Thyroid gland (tissue), 4 donors: Measurements from ENCODE around the gene CHODL.

ENCODE experiments used
- POLR2A ChIP-seq, 2 donors: fragments of 450-650 bp; IDR thresholded peaks; one replicate each; pipeline ENCODE4 v1.6.1; 2017; ENCODE audit warnings: antibody characterized with exemption in 2 of 2, mild to moderate bottlenecking in 2 of 2, moderate library complexity in 1 of 2
- TF ChIP-seq, protein P1 (sequence below), 6 experiments: fragments of 200-600 bp in 3 of 6; fragments of 450-650 bp in 3 of 6; sonication (generic) in 3 of 6; IDR thresholded peaks; one replicate each; pipeline ENCODE4 v1.5.1; 2016 to 2019; ENCODE audit warnings: antibody characterized with exemption in 6 of 6, mild to moderate bottlenecking in 2 of 6, inconsistent platforms in 1 of 6, moderate library complexity in 1 of 6

DNA sequence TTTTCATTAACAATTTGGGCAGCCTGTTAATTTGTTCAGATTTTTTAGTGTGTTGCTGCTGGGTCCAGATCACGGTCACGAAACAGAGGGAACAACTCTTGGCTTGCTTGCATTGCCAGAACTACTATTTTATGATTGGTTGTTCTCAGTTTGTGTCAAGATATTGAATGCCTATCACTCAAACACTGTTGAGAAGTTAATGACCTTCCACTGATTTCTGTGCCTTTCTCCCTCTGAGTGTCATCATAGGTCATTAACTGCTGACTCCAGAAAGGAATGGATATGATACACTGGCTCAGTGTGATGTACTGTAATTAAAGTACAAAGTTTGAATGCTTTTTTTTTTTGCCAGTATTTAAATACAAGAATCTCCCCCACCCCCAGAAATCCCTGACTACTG is 9.2 kb downstream of the CHODL start:
- TF ChIP-seq, protein P1, sequence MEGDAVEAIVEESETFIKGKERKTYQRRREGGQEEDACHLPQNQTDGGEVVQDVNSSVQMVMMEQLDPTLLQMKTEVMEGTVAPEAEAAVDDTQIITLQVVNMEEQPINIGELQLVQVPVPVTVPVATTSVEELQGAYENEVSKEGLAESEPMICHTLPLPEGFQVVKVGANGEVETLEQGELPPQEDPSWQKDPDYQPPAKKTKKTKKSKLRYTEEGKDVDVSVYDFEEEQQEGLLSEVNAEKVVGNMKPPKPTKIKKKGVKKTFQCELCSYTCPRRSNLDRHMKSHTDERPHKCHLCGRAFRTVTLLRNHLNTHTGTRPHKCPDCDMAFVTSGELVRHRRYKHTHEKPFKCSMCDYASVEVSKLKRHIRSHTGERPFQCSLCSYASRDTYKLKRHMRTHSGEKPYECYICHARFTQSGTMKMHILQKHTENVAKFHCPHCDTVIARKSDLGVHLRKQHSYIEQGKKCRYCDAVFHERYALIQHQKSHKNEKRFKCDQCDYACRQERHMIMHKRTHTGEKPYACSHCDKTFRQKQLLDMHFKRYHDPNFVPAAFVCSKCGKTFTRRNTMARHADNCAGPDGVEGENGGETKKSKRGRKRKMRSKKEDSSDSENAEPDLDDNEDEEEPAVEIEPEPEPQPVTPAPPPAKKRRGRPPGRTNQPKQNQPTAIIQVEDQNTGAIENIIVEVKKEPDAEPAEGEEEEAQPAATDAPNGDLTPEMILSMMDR (IDR thresholded peaks at IDR 0.05) = no peak
- no peak for TF ChIP-seq POLR2A (IDR thresholded peaks at IDR 0.05)
